ENCODE results near the gene LCLAT1.

The LCLAT1 gene

DNA sequence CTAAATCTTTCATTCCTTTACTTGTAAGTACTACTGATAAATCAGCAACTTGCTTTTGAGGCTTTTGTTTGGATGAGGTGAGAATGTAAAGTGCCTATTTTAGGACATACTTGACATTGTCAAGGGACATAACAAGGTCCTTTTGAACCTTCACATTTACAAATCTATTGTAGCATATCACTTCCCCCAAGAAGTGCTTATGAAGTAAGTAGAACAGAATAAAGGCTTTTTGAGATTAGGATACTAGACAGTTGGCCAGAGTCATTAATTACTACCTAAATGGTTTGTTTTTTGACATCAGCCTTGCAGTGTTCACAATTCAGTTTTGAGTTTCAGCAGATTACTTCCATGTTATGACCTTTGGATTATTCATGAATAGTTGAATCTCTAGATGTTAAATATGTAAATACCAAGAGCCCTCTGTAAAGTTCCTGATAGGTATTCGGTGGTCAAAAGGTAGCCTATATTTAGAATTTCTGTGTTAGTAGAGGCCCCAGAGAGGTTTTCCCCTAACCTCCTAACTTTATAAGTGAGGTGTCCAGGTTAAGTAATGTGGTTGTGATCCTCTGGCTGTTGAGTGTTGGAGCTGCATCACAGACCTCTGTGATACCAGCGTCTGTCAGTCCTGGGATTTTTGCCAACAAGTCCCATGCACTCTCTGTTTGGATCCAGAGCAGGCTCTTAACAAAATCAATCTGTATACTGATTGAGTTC lies 67.2 kb downstream of the LCLAT1 start:
- DNase-seq: peak in 1 of 56 donors; percentile 1

DNA sequence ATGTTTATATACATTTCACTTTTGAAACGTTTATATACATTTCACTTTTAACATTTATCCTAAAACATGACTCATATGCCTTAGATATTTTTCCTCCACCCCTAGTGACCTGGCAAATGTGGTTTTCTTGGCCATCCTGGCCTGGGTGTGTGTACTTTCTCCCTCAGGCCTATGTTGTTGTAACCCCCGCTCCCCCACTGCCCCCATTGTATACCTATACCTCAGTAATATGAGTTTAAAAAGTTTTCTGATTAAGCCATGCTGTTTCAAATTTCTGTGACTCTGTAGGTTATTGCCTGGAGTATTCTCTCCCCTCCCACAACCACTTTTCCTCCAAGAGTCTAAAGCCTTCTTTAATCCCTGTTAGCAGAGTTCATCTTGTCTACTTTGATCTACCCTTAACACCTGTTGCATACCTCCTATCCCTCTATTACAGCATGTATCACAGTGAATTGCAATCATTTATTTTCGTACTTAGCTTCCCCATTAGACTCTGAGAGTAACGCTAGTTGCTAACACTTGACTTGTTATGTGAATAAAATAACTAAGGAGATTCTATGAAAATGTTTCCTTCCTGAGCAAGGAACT lies 67.9 kb downstream of the LCLAT1 start:
- no peak for DNase-seq

DNA sequence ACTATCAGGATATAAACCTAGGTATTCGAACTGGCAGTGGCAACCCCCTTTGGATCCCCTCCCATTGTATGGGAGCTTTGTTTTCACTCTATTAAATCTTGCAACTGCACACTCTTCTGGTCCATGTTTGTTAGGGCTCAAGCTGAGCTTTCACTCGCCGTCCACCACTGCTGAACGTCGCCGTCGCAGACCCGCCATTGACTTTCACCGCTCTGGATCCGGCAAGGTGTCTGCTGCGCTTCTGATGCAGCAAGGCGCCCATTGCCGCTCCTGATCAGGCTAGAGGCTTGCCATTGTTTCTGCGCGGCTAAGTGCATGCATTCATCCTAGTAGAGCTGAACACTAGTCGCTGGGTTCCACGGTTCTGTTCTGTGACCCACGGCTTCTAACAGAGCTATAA lies 69.1 kb downstream of the LCLAT1 start:
- DNase-seq: no peak

DNA sequence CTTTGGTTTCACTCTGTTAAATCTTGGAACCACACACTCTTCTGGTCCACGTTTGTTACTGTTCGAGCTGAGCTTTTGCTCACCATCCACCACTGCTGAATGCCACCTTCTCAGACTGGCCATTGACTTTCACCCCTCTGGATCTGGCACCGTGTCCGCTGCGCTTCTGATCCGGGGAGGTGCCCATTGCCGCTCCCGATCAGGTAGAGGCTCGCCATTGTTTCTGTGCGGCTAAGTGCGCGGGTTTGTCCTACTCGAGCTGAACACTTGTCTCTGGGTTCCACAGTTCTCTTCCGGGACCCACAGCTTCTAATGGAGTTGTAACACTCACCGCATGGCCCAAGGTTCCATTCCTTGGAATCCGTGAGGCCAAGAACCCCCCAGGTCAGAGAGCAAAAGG lies 72.8 kb downstream of the LCLAT1 start:
- no peak for DNase-seq

DNA sequence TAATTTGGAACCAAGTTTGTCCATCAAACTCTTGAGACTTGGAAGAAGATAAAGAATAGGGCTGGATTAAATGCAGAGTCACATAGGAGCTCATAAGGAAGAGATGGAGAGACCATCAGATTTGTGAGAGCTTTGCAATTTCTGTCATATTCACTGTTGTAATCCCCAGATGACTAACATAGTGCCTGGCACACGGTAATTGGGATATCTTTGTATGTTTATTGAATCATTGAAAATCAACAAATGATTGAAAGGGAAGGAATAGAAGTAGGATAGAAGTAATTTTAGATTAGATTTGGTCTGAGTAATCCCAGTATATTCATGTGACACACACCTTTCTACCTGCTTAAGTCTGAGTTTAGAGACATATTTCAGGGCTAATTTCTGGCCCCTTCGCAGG lies 75.4 kb downstream of the LCLAT1 start:
- no peak for DNase-seq

DNA sequence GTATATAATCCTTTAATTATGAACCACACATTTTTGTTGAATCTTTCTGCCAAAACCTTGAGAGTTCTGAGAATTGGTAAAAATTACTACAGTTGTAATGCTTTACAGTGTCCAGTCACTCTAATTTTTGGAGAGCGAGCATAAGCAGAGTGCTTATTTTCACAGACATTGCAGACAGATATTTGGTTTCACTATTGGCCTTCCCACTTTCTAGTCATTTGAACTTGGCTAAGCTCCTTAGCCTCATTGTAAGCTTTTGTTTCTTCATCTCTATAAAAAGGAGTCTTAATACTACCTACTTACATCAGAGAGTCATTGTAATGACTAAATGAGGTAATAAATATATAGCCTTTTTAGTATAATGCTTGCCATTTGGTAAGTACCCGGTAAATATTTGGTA lies 80.4 kb downstream of the LCLAT1 start:
- no peak for DNase-seq

DNA sequence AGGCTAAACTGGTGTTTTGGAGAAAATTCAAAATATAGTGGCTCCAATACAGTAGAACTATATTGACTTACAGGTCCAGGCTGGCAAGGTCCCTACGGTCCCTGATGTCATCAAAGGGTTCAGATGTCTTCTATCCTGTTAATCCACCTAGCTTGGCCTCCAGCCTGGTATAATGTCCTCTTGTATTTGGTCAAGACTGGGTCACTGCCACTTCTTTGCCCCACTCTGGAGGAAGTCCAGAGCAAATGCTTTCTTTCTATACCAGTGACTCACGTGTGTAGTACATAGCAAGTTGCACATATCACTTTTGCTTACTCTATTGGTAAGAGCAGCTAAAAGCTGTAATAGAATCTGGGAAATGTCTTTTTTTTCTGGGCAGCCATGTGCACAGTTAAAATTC lies 80.8 kb downstream of the LCLAT1 start:
- no peak for DNase-seq

DNA sequence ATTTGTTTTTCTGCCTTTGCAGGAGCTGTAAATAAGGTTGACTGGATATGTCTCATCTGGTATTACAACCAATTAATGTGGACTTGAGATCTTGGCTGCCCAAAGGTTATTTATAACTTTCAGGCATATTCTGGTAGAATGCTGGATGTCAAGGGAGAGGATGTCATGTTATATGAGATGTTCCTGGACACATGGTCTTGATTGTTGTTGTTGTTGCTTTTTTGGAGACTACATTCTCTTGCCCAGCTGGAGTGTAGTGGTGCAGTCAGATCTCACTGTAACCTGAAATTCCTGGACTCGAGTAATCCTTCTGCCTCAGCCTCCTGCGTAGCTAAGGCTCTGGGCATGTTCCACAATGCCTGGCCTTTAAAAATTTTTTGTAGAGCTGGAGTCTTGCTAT lies 83.3 kb downstream of the LCLAT1 start:
- DNase-seq: no peak

DNA sequence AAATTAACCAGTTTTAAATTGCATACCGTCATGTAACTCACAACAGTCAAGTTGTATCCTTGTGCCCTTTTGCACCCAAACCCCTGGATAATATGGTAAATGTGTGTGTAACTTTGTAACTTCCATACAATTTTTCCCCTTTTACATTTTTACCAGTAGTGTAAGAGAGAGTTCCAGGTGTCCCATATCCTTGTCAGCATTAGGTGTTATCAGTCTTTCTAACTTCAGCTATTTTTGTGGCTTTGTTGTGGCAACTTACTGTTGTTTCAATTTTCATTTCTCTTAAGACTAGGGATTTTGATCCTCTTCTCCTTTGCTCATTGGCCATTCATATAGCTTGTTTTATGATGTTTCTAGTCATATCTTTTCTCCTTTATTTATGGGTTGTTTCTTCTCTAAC lies 94.6 kb downstream of the LCLAT1 start:
- no peak for DNase-seq

DNA sequence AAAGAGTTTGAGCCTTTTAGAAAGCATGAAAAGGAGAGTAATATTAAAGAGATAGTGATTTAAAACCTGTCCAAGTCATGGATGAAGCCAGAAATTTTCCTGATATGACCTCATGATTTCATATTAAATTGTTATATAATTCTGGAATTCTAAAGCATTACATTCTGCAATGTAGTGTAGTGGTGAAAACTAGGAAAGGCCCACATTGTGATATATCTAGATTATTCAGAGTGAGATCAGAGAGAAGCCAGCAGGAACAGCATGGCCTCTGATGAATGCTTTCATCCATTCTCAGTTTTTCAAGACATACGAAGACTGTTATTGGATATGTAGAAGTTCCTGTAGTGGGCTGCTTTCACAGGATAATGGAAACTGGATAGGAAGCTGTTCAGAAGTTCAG lies 98.8 kb downstream of the LCLAT1 start:
- no peak for DNase-seq

DNA sequence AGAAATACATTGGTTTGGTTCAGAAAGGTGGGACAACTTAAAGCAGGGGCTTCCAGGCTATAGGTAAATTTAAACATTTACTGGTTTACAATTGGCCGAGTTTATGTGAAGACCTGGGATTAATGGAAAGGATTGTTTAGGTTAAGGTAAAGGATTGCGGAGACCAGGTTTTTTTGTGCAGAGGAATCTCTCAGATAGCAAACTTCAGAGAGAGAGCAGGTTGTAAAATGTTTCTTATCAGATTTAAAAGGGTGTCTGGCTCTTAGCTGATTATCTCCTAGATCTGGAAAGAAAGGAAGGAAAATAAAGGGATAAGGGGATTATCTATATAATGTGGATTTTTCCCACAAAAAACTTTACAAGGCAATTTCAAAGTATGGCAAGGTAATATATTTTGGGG lies 101.3 kb downstream of the LCLAT1 start:
- no peak for DNase-seq

DNA sequence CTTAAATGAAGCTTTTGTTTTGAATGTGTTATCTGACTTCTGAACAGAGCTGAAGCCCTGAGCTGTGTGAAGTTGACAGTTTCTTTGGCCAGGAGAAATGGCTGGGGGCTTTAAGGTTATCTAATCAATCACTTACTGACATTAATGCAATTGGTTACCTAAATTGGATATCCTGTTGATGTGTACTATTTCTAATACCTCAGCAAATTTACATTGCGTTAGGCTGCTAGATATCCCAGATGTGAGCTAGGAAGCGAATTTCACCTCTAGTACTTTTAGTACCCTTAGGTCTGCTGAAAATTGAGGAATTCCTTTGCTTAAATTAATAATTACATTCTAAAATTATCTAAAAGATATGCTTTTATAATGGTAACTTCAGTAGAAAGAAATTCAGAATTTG lies 102.0 kb downstream of the LCLAT1 start:
- DNase-seq: no peak

DNA sequence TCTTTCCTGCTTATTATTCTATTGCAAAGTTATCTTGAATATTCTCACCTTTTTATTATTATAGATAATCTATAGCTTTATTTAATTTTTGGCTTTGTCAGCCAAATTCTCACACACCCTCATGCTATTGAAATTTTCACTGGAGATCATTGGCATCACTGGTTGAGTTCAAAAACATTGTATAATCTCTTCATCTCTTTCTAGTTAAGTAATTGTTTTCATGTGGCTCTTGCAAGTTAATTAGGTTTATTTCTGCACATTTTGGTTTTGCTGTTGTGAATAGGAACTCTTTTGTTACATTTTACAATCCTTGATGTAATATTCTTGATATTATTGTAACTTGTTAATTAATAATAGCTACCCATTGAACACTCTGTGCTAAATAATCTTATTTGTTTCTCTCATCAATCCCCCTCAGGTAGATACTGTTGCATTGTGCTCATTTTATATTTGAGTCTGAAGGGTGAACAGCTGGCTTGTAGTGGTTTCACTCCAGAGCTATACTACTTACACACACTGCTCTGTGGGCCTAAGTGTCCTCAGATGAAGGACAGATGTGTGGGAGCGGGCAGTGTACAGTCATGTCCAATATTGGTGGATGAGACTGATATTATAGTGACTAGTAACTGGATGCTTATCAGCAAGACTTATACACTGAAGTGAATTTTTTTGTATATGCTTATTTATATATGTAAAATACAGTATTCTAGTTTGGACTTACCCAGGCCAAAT lies 112.7 kb downstream of the LCLAT1 start:
- no peak for DNase-seq

DNA sequence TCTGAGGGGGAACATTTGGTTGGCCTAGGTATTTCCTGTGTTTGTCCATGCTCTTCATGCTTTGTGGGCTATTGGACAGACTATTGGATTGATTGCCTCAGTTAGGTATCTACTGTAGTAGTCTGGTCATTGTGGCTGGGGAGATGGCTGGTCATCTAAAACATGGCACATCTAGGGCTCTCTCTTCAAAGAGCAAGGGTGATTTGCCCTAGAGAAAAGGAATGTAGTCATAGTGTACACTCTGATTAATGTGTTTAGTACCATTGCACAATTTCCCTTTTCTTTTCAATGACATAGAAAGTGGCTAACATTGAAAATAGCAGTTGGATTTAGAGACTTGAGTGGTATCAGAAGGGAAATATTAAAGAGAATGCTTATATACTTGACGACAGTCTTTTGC lies 114.3 kb downstream of the LCLAT1 start:
- no peak for DNase-seq

DNA sequence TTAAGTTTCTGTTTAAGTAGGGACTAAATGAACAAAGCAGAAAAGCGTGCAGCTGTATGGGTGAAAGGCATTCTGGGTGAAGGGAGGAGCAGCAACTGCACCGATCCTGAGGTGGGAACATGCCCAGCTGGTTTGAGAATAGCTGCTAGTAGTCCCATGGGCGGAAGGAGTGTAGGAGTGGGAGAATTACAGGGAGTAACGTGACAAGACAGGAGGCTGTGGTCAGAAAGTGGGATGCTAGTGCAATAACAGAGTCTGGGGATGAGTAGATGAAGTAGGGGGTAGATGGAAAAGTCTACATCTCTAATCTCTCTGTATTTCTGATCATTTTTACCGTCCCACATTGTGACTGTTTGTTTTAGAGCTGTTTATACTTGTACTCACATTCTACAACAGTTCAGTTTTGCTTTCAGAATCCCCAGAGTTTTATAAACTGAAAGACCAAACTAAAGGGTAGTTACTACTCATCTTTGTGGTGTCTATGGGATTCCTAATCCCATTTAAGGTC lies 118.9 kb downstream of the LCLAT1 start:
- no peak for DNase-seq

DNA sequence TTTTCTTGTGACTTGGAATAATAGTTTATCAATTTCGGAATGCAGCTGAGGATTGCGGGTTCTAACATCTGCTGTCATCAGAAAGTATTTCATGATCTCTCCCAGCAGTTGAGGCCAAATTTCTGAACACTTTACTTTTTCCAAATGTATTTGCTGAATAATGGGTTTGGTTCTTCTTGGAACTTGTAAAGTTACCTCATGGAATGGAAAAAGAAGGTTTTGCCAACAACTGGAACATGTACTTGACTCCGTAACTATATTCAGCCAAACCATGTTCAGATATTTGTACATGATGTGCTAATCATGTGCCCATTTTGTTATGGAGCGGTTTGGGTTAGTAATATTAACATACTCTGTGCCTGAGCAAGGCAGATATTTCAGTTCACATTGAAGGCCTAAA lies 119.6 kb downstream of the LCLAT1 start:
- DNase-seq: no peak

DNA sequence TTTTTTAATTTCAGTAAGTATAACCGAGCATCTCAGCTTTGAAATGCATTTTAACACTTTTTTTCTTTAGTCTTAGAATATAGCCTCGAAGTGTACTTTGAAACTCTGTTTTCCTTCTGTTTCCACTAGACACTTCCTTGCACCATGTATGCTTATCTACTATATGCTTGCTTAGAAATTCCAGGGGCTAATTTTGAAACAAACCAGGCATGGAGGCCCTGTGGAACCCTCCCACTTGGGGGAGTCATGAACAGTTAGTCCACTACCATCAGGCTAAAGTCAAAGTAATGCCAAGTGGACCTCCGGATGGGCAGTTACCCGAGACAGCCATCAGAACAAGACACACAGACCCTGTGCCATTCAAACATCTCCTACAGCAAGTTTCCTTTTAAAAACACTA lies 120.3 kb downstream of the LCLAT1 start:
- DNase-seq: no peak

DNA sequence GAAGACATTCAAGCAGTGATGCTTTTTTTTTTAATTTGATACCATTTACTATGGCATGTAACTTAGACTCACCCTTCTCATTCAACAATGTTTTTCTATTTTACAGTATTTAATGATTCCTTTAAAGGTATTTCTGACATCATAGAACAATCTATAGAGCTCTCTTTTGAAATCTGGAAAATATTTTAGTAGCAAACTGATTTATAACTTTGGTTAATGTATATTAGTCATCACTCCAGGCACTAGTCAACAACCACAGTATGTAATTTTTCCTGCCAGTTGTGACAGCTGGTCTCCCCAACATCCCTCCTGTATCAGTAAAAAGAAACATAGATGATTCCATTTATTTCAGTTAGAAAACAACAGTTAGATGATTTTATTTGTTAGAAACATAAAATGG lies 122.9 kb downstream of the LCLAT1 start:
- no peak for DNase-seq

DNA sequence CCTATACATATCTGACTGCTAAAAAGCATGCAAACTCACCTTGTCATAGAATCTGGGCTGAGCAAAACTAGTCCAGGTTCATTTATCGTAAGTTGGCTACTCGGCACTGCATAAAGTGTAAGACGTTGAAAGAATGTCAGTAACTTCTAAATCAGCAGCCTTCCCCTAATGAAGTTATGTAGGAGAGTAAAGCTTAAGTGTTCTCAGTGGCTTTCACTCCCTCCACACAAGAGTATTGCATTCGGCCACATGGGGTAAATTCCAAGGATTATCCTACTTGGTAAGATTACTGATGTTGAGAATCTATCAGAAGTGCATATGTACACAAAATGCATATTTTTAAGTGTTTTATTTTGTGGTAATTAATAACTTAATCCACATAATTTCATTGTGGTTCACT lies 130.1 kb downstream of the LCLAT1 start:
- DNase-seq: no peak

DNA sequence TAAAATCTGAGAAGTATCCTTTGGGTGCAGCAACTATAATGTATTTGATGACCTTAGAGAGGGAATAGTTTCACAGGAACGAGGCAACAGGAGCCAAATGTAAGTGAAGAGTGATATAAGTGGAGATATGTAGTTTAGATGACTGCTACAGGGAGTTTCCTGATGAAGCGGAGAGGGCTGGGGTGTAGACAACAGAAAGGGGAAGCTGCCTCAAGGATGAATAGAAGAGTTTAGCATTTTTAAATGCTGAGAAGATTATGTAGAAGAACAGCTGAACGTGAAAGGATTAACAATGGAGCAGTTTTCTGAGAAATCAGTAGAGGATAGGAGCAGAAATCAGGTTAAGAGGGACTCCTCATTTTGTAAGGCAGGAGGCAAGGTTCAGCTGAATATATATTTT lies 133.3 kb downstream of the LCLAT1 start:
- no peak for DNase-seq

DNA sequence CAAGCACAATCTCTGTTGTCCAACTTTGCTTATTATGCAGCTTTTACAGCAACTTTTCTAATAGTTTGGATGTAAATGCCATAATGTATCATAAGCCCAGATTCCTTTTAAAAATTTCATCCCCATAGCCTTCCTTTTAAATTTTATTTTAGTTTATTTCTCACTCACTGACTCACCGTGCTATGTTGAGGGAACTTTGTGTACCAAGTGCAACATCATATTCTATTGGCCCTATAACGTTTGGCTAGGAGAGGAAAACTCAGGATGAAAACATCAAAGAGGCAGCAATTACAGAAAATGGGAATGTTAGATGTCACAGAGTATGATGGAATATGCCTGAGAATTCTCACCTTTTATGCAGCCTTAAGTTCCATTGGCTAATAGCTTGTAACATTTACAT lies 135.5 kb downstream of the LCLAT1 start:
- no peak for DNase-seq

DNA sequence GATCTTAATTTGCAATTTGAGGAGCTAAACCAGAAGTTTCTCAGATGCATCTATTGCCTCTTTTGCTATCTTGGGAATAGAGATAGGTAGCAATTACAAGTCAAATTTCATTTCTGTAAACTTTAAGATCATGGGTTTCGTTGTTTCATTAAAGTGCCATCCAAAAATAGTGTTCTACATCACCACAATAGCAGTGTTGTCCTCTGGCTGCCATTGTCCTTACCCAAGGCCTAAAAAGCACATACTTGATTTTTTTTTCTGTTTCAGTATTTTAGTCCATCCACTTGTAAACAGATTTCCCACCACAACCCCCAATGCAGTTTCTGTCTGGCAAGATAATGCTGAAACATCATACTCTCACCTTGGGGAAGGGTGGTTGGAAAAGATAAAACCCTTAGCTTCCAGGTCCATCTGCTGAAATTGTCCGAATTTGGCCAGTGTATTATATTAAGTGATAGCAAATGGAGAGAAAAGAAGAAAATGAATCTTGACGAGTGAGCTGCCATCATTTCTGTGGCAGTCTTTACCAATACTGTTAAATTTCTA lies 136.2 kb downstream of the LCLAT1 start:
- DNase-seq: no peak

DNA sequence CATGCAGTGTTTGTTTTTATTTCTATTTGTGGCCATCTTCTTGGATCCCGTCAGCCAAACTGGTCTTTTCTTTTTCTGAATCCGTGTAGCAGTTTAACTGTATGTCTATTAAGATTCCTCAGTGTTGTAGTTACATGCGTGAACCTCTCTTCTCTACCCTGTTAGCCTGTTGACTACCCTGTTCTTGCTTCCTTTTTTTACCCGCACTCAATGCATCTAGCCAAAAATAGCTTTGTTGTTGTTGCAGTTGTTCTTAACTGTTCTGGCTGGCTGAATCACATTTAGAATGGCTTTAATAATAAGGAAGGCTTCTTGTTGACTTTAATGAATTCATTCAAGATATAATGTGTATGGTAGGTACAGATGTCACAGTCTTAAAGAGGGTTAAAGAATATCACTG lies 137.1 kb downstream of the LCLAT1 start:
- no peak for DNase-seq
